Measurements from ENCODE around the gene SH2D2A. TPM values are rescaled to one million over a fixed set of nuclear protein-coding genes. Genes with fewer than 3 reads are reported as not detected.

Gene SH2D2A
- total and polyA plus RNA-seq, 2 donors (not counting 3 experiments of a cell fraction or from before 2014, with no cell fraction given), result 0.92 to 1.1 TPM

DNA sequence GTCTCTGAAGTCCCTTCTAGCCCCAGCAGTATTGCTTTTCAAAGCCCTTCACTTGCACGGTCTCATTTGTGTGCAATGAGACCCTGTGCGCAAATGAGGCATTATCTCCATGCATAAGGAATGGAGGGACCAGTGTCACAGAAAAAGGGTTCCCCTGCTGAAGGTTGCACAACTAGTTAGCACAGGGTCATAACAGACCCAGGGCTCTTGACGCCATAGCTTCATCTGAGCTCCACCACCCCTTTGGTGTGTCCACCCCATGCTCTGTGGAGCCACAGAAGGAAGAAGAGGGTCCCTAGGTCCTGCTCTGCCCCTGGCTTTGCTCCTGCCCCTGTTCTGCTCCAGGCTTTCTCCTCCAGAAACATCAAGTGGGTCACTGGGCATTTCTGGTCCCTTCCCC, 12.6 kb downstream of the SH2D2A start:
- peaks cover 10% of the 10 kb centered on the region for H3K4me1 ChIP-seq (ENCODE audit: control insufficient read depth, extremely low read depth, insufficient read depth, low read length)
- H3K9ac ChIP-seq (replicated peaks; ENCODE audit: extremely low read depth, insufficient read depth, low read length), result no peak overlapping the region
- CTCF ChIA-PET, result interaction anchor here (1.8 to 2.3 kb wide), 3 partner anchors 56 to 114 kb away, joined by 5 to 15 read pairs (median 8); no protein-coding TSS in a partner anchor
- DNase-seq (ENCODE audit: low read depth, low spot score), result no peak
- H3K4me2 ChIP-seq (ENCODE audit: insufficient read depth, low read length), result no peak overlapping the region
- H3K27ac ChIP-seq (ENCODE audit: insufficient read depth, low read depth, low read length), result no peak overlapping the region
- POLR2A ChIA-PET, result no interaction called here
- TF ChIP-seq, protein P1, sequence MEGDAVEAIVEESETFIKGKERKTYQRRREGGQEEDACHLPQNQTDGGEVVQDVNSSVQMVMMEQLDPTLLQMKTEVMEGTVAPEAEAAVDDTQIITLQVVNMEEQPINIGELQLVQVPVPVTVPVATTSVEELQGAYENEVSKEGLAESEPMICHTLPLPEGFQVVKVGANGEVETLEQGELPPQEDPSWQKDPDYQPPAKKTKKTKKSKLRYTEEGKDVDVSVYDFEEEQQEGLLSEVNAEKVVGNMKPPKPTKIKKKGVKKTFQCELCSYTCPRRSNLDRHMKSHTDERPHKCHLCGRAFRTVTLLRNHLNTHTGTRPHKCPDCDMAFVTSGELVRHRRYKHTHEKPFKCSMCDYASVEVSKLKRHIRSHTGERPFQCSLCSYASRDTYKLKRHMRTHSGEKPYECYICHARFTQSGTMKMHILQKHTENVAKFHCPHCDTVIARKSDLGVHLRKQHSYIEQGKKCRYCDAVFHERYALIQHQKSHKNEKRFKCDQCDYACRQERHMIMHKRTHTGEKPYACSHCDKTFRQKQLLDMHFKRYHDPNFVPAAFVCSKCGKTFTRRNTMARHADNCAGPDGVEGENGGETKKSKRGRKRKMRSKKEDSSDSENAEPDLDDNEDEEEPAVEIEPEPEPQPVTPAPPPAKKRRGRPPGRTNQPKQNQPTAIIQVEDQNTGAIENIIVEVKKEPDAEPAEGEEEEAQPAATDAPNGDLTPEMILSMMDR (IDR thresholded peaks at IDR 0.05; ENCODE audit: extremely low read depth in 1 of 2, insufficient read depth in 1 of 2, low read depth in 1 of 2, low read length in 2 of 2), result no peak
- TF ChIP-seq EZH2 (IDR thresholded peaks at IDR 0.05; ENCODE audit: borderline replicate concordance, low read depth, low read length, severe bottlenecking) (no peak), POLR2AphosphoS5 (IDR thresholded peaks at IDR 0.05; ENCODE audit: insufficient read depth, low read depth, low read length) (no peak), JUN (IDR thresholded peaks at IDR 0.05; ENCODE audit: borderline replicate concordance, insufficient read depth, insufficient read length, low read depth) (no peak)
- H3K4me3 ChIP-seq (replicated peaks in 1 of 3; ENCODE audit: insufficient read depth in 1 of 3, low read depth in 1 of 3, low read length in 3 of 3), result no peak overlapping the region
- peaks cover 5 to 15% of the 10 kb centered on the region in 2 experiments for H3K36me3 ChIP-seq (ENCODE audit: control insufficient read depth in 2 of 2, extremely low read depth in 1 of 2, insufficient read depth in 2 of 2, low read length in 2 of 2)
- no peaks in the 10 kb centered on the region for H3K9me3 ChIP-seq (replicated peaks; ENCODE audit: control insufficient read depth, insufficient read depth, low read length)
- no peaks in the 10 kb centered on the region for H3K9me1 ChIP-seq (replicated peaks; ENCODE audit: control insufficient read depth, extremely low read depth, insufficient read depth, low read length)
- intact Hi-C loops (cut with micrococcal nuclease) (no loop called here), dilution Hi-C loops (cut with MboI; ENCODE audit: extremely low pct_ligation_motif_present, low sequenced_read_pairs) (no loop called here)
- no peak overlapping the region for H2AFZ ChIP-seq (ENCODE audit: low read depth, low read length)
- no peaks in the 10 kb centered on the region for H4K20me1 ChIP-seq (replicated peaks; ENCODE audit: control insufficient read depth, extremely low read depth, insufficient read depth, low read length)
- no peaks in the 10 kb centered on the region for H3K27me3 ChIP-seq (ENCODE audit: control insufficient read depth in 2 of 2, insufficient read depth in 2 of 2, low read length in 2 of 2)
- BruUV-seq (replicated peaks), result no TSS peak
- H3K79me2 ChIP-seq (ENCODE audit: control insufficient read depth, insufficient read depth, low read length), result no peaks in the 10 kb centered on the region
- no peak for FAIRE-seq

All from endothelial cell of umbilical vein (primary cell).